GM15510 (cell line): ENCODE data around the gene TSHR.

Source experiments
- POLR2A ChIP-seq: IDR thresholded peaks from 3 replicates; pipeline ENCODE4 v1.6.1; 2011; ENCODE audit warnings: borderline replicate concordance; ENCODE audit not compliant: insufficient read length; ENCODE audit errors: extremely low read depth

Gene TSHR

DNA sequence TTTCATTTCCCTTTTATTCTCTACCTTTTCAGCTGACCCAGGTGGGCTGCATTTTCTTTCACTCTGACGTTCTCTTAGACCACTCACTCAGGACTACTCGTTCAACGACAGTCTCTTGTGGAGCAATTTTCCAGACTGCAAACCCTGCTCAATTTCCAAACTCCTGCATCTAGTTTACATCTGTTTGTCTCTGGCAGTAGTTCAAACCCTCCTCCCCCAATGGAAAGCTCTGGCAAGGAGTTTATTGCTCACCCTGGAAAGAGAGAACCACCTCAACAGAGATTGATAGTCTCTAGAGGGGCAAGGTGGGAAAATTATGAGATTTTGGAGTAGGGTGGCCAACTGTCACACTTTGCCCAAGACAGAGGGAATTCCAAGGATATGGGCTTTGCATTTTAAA is 130.2 kb downstream of the TSHR start:
- no peak for TF ChIP-seq POLR2A

DNA sequence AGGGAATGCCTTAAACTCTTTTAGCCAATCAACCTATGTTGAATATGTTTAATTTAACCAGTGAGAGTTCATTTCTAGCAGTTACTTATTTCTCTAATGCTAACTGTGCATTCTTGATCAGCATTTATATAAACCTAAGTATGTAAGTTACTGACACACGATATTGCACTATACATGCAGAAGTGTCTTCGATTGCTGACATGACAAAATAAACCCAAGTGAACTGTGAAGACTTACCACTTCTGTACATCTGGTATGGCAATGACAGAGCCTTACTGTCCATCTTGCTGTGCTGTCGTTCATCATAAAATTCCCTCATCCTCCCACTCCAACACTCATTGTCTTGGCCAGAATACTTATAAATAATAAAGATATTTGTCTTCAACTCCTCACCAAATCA is 131.8 kb downstream of the TSHR start:
- TF ChIP-seq POLR2A: no peak

DNA sequence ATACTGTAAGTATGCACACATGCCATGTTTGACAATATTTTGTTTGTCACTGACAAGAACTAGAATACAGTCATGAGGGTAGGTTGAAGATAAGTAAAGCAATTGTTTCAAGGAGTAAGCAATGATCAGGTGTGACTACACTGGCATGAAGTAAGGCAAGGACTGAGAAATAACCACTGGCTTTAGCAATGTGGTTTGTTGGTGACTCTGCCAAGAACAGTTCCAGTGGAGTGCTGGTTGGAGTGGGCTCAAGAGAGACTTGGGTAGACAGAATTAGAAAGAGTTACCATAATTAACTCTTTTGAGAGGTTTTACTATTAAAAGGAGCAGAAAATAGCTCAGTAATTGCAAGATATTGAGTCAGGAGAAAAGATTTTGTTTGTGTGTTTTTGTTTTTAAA is 135.7 kb downstream of the TSHR start:
- no peak for TF ChIP-seq POLR2A

DNA sequence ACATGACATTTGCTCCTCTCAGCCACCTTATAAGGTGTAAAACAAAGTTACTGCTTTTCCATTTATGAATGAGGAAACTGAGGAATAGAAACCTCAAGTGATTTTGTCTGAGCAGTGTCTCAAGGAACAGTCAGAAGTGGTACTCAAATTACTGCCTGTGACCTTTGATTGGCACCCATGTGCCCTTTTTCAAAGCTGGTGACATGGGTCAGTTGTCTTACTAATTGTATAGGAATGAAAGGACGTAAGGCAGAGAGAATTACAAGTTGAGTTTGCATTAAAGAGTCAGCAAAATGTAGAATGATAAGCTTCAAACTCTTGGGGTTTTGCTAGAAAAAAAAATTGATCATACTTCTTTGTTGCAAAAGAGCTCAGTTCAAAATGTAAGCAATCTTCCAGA is 136.2 kb downstream of the TSHR start:
- no peak for TF ChIP-seq POLR2A

DNA sequence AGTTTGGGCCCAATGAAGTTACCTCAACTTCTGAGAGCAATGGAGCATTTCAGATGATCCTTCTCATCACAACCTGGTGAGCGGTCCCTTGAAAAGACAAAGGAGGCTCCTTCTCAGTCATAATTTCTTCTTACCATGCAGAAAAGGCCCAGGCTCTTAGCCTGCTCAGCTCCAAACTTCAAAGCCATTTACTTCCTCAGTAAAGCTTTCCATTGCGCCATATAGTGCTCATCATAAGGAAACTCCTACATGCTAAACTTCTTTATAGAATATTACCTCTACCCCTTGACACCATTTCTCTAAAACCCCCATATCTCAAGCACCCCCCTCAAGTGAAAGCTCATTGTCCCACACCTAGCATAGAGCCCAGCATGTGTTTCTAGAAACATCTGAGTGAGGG is 138.2 kb downstream of the TSHR start:
- no peak for TF ChIP-seq POLR2A

DNA sequence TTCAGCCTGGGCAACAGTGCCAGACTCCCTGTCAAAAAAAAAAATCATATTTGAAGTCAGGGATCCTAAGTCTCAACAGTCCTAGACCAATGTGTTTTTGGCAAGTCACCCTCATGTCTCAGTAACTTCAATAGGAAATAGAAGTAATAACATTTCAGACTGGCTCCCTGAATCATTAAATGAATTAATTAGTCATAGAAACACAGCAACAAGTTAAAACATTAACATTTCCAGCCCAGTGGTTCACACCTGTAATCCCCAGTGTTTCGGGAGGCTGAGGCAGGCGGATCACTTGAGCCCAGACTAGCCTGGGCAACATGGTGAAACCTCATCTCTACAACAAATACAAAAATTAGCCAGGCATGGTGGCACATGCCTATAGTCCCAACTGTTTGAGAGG is 140.1 kb downstream of the TSHR start:
- no peak for TF ChIP-seq POLR2A

DNA sequence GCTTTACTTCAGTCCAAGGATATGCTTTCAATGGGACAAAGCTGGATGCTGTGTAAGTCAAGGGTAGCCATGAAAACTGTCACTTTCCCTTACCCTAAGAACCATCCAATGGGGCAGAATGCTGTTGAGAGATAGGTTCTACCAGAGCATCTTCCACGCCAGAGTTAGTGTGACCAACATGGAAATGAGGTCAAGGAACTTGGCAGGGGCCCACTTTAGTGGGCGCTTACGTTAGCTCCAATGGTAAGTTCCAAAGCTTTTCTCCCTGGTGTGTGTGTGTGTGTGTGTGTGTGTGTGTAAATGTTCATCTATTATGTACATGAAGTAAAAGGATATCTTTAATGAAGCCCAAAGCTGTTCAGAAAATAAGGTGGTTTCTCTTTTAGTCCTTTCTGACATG is 141.2 kb downstream of the TSHR start:
- TF ChIP-seq POLR2A: no peak

DNA sequence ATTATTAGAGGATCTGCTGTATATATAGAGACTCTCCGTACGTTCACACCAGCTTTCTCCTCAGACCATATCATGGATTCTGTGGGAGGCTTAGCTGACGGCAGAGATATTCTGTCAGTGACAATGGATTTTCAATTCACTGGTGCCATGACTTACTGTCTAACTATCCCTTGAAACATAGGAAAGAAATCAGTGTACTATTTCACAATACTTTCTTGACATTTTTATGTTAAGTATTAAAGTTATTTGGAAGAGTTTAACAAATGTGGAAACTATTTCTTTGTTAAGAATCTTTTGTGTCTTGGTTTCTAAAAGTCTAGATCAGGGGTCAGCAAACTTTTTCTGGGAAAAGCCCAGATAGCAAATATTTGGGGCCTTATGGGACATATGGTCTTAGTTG is 146.8 kb downstream of the TSHR start:
- no peak for TF ChIP-seq POLR2A

DNA sequence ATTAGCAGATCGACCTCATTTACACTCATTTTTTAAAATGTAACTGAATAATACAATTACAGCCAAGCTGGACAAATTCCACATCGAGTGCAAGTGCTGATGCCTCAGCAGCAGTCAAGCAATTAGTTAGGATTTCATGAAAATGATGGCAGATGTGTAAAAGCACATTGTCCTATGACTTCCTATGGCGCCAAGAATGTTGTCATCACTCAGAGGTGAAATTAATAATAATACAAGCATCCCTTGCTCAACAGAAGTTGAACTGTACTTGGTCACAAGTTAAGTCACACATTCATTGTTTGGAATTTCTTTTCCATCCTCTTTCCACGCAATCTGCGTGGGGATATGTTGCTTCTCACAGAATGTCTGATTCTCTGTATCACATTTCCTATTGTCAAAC is 148.0 kb downstream of the TSHR start:
- no peak for TF ChIP-seq POLR2A

DNA sequence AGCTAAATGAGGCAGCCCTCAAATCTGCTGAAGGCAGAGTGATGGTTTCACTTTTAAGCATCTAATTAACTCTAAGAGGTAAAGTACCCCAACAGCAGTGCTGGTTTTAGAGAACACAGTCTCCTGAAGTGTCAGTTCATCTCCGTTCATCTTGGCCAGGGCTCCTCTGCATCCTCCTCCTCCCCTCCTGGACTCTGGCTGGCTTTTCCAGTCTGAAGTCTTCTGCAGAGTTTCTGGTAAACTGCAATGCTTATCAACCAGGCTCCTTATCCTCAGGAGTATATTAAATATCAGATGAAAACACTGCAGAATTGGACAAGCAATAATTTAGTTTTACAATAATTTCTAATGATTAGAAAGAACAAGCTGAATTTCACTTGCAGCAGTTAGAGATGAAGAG is 150.0 kb downstream of the TSHR start:
- TF ChIP-seq POLR2A: no peak

DNA sequence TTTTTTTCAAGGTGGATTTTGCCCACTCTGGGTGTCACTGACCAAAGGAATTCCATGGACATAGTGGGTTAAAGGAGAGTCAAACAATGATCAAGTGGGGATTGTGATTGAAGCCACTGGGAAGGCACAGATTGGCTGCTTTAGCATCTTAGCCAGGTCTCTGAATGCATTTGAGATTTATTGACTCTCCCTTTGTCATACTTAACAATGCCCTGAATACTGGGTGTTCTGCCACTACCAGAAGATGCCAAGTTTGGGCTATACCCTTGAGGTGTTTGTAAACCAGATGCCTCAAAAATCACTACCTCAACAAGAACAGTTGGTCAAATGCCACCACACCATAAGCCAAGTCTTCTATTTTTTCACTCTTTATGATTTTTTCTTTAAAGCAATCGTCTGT is 150.5 kb downstream of the TSHR start:
- TF ChIP-seq POLR2A: no peak

DNA sequence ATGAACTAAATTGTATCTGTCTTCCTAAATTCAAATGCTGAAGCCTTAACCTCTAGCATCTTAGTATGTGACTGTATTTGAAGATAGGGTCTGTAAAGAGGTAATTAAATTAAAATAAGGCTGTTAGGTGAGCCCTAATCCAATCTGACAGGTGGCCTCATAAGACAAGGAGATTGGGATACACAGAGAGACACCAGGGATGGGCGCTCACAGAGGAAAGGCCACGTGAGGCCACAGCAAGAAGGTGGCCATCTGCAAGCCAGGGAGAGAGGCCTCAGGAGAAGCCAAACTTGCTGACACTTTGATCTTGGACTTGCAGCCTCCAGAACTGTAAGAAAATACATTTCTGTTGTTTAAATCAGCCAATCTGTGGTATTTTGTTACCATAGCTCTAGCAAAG is 154.8 kb downstream of the TSHR start:
- TF ChIP-seq POLR2A: no peak

DNA sequence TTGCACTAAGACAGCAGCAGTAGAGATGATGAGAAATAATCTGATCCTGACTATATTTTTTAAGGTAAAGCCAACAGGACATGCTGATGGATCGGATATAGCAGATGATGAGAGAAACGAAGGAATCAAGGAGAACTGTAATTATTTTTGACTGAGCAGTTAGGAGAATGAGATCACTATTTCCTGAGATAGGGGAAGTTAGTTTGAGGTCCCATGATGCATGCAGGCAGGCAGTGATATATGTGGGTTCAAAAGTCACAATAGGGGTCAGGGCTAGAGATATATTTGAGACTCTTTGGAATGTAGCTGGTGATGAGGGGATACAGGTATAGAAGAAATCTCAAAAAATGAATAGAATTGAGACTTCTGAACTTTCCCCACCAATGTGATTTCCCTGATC is 157.8 kb downstream of the TSHR start:
- no peak for TF ChIP-seq POLR2A

DNA sequence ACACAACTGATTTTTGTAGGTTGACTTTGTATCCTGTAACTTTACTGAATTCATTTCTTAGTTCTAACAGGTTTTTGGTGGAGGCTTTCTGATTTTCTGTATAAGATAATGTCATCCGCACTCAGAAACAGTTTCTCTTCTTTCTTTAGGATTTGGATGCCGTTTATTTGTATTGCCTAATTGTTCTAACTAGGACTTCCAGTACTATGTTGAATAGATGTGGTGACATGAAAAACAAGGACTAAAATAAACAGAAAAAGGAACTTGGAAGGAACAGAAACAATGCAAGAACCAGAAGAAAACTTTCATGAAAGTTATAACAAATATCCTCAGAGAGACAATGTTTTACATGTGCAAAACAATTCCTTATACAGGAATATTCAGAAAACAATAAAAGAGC is 165.1 kb downstream of the TSHR start:
- no peak for TF ChIP-seq POLR2A

DNA sequence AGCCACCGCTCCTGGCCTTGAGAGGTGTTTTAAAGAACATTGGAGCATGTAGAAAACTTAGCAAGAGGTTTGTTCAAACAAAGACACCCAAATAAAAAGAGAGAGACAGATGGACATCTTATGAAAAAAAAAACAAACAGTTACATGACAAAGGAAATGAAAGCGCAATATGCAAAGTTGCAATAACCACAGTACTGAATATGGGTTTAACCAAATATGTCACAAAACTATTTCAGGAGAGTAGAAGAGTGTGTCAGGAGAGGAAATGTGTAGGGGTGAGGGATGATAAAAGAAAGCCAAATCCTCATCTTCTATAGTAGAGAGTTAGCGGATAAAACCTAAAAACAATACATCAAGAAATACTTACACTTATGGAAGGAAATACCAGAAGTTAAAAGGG is 166.9 kb downstream of the TSHR start:
- TF ChIP-seq POLR2A: no peak

DNA sequence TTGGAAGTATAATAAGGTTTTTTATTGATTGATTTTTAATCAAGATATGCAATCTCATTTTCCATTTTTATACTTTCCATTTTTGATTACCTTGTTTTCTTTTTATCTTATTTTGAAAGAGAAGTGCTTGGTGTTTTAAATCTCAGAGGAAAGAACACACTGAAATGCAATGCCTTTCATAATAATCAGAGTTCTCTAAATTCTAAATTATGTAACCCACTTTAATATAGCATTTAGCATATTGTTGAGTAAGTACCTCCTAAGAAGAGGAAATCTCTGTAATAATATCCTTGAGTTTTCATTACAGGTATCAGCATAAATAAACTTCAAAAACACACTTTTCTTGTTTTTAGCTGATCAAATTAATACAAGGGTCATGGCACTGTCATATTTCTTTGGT is 168.4 kb downstream of the TSHR start:
- TF ChIP-seq POLR2A: no peak

DNA sequence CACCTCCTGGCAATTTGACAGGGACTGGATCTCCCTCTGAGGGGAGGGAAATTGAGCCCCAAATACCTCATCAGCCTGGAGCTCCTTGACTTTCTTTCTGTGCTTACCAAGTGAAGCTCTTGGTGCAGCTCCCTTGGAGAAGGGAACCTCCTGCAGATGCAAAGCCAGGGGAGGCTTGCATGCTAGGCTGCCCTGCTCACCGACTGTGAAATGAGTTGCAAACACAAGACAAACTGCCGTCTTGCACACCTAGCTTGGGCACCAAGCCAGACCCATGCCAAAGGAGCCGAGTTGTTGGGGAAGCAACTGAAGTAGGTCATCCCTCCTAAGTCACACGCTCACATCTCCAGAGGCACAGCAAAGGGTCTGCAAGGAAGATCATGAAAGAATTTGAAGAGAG is 170.1 kb downstream of the TSHR start:
- no peak for TF ChIP-seq POLR2A
